SK-N-MC (cell line): ENCODE data around the gene BFSP2.

ENCODE experiments used
- DNase-seq: peaks from one replicate; pipeline ENCODE4 v3.0.0-alpha.2; 2011; ENCODE audit warnings: low read depth, low spot score
- H3K27ac ChIP-seq: fragments of 200-600 bp; sonication (generic); 2 replicates; pipeline ENCODE4 v1.5.1; 2016; ENCODE audit warnings: mixed run types
- H3K36me3 ChIP-seq: fragments of 200-600 bp; sonication (generic); 2 replicates; pipeline ENCODE4 v1.6.1; 2017; ENCODE audit warnings: antibody characterized with exemption, low read length, mixed read lengths; ENCODE audit not compliant: insufficient read depth
- H3K4me3 ChIP-seq: fragments of 200-600 bp; sonication (generic); 2 replicates; pipeline ENCODE4 v1.5.1; 2016
- H3K9ac ChIP-seq: fragments of 200-600 bp; sonication (generic); 2 replicates; pipeline ENCODE4 v1.8.0; 2017; ENCODE audit warnings: mixed run types, mixed read lengths; ENCODE audit not compliant: insufficient read length
- H3K9me3 ChIP-seq: fragments of 200-600 bp; sonication (generic); 2 replicates; pipeline ENCODE4 v1.6.1; 2017; ENCODE audit warnings: low read depth, mild to moderate bottlenecking, antibody characterized with exemption, low read length, moderate library complexity, mixed read lengths
- EZH2 ChIP-seq: fragments of 200-600 bp; sonication (generic); IDR thresholded peaks from one replicate; pipeline ENCODE4 v1.6.1; 2017; ENCODE audit warnings: antibody characterized with exemption
- FOXP2 ChIP-seq: optimal IDR thresholded peaks from 2 replicates; pipeline ENCODE3; 2011; ENCODE audit warnings: mild to moderate bottlenecking, moderate library complexity; ENCODE audit not compliant: insufficient read depth; ENCODE audit errors: extremely low read length, control extremely low read depth
- POLR2AphosphoS5 ChIP-seq: IDR thresholded peaks from 2 replicates; pipeline ENCODE4 v1.6.1; 2012; ENCODE audit warnings: mild to moderate bottlenecking, low read depth, low read length, borderline replicate concordance

BFSP2 gene

DNA sequence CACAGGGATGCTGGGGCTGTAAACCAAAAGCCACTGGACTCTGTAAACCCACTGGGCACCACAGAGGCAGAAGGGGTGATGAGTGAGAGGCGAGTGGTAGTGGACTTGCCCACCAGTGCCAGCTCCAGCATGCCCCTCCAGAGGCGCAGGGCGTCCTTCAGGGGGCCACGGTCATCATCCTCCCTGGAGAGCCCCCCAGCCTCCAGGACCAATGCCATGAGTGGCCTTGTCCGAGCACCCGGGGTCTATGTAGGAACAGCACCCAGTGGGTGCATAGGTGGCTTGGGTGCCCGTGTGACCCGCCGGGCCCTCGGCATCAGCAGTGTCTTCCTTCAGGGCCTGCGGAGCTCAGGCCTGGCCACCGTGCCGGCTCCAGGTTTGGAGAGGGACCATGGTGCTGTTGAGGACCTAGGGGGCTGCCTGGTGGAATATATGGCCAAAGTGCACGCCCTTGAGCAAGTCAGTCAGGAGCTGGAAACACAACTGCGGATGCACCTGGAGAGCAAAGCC lies at the start of gene BFSP2:
BFSP2 (plus strand) TSS at position 51 of the 510 bp plus-strand sequence; CDS start at position 79, 28 bp downstream.
- H3K9me3 ChIP-seq, result no peaks in the 10 kb centered on the region
- no peaks in the 10 kb centered on the region for H3K36me3 ChIP-seq
- H3K9ac ChIP-seq, result no peak within 1 kb of the TSS
- H3K4me3 ChIP-seq, result no peak within 1 kb of the TSS
- no peak for DNase-seq
- no peak for TF ChIP-seq POLR2AphosphoS5
- no peak for TF ChIP-seq EZH2
- TF ChIP-seq FOXP2, result no peak
- no peak within 1 kb of the TSS for H3K27ac ChIP-seq

DNA sequence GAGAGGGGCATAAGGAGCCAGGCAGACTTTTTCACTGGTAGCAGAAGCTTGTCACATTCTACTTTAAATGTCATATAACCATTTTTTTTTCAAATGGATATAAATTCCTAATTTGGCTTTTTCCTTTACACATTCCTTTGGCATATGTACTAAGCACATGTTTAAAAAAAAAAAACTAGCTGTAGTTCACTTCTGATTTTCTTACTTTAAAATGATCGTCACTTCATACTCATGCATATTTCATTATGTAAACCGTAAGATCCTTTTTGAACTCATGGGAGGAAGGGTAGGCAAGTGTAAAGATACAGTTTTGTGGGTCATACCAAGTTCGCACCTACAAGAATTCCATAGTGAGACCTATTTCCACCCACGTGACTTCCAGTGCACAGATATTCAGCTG lies 45.1 kb upstream of the BFSP2 start:
- H3K9ac ChIP-seq, result no peak overlapping the region
- TF ChIP-seq FOXP2, result no peak

DNA sequence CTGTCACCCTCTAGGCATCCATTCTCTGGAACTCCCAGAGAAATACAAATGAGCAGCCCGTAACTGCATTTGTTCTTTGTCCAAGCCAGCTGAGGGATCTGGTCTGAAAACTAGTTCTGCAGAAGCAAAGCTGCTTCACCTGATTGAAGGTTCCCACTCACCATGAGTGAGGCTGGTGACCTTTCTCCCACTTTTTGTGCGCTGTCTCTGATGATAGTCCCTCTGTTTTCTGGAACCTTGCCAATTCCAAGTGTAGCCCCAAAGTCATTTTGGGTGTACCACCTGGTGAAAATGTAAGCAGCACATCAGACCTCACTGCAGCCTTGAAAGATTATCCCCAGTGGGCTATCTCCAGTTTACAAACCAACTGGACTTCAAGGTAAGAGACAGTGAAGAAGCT lies 39.4 kb upstream of the BFSP2 start:
- 0 out of 2 replicates have a peak, but pooled peaks cover 3% of the 10 kb centered on the region for H3K9me3 ChIP-seq
- no peak overlapping the region for H3K9ac ChIP-seq
- no peak overlapping the region for H3K27ac ChIP-seq
- H3K36me3 ChIP-seq, result no peaks in the 10 kb centered on the region
- TF ChIP-seq POLR2AphosphoS5, result no peak
- no peak for TF ChIP-seq FOXP2
- TF ChIP-seq EZH2, result no peak
- DNase-seq, result no peak
- no peak overlapping the region for H3K4me3 ChIP-seq

More for the DNA sequence above, 45.1 kb upstream of the BFSP2 start:
- Histone ChIP-seq H3K27ac (no peak overlapping the region), H3K4me3 (no peak overlapping the region), H3K36me3 (no peaks in the 10 kb centered on the region), H3K9me3 (0 out of 2 replicates have a peak, but pooled peaks cover 3% of the 10 kb centered on the region)
- no peak for DNase-seq

DNA sequence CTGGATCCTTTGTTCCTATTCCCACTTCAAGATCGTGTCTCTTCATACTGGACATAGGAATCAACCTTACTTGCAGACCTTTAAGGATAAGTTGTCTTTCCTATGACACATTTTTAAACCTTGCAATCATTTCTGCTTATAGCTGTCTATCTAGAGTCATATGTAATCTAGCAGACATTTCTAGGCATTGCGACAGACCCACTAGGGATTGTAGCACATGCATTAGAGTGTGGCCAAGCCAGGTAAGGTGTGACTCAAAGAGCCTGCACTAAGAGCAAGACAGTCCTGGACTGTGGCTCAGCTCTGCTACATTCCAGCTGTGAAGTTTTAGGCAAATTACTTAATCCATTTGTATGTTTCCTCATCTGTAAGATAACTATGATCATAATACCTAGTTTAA lies 38.8 kb upstream of the BFSP2 start:
- Histone ChIP-seq H3K9ac (no peak overlapping the region), H3K4me3 (no peak overlapping the region), H3K9me3 (0 out of 2 replicates have a peak, but pooled peaks cover 3% of the 10 kb centered on the region), H3K36me3 (no peaks in the 10 kb centered on the region), H3K27ac (no peak overlapping the region)
- no peak for DNase-seq
- TF ChIP-seq POLR2AphosphoS5, result no peak
- no peak for TF ChIP-seq EZH2
- no peak for TF ChIP-seq FOXP2

DNA sequence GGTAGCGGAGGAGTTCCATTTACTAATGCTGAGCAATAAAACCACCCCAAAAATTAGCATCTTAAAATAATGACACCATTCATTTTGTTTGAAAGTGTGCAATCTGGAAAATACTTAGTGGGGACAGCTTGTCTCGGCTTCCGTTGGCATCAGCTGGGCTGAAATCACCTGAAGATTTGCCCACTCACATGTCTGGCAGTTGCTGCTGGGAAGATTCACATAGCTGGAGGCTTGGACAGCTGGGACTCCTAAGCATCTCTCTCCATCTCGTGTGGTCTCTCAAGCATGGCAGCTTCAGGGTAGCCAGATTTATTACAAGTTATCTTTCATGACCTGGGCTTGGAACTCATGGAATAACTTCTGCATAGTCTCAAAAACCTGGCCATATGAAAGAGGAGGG lies 38.4 kb upstream of the BFSP2 start:
- Histone ChIP-seq H3K9me3 (0 out of 2 replicates have a peak, but pooled peaks cover 1% of the 10 kb centered on the region), H3K4me3 (no peak overlapping the region), H3K36me3 (no peaks in the 10 kb centered on the region), H3K9ac (no peak overlapping the region), H3K27ac (no peak overlapping the region)
- DNase-seq, result no peak
- TF ChIP-seq EZH2 (no peak), POLR2AphosphoS5 (no peak), FOXP2 (no peak)

DNA sequence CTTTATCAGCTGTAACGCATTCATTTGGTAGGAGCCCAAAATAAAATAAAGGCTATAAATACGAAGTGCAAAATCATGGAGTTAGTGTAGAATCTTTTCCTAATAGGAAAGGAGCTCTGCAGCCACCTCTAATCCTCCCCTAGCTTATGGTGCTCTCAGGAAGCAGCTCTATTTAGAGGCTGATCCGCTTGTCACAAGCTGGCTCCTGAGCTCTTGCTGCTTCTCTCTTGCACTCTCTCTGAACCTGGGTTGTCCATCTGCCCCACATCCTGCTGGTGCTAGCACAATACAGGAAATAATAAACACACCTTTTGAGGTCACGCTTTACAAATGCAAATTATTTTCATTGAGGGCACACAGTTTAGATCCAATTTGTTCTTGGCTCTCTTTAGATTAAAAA lies 37.3 kb upstream of the BFSP2 start:
- Histone ChIP-seq H3K9ac (no peak overlapping the region), H3K36me3 (no peaks in the 10 kb centered on the region), H3K9me3 (no peaks in the 10 kb centered on the region), H3K27ac (no peak overlapping the region), H3K4me3 (no peak overlapping the region)
- no peak for DNase-seq
- TF ChIP-seq POLR2AphosphoS5 (no peak), EZH2 (no peak), FOXP2 (no peak)

GRCh38 chr3:133364704-133365103 lies 35.2 kb upstream of the BFSP2 start:
- no peak overlapping the region for H3K27ac ChIP-seq
- H3K36me3 ChIP-seq, result no peaks in the 10 kb centered on the region
- no peak overlapping the region for H3K9ac ChIP-seq
- DNase-seq, result no peak
- no peaks in the 10 kb centered on the region for H3K9me3 ChIP-seq
- no peak overlapping the region for H3K4me3 ChIP-seq
- TF ChIP-seq FOXP2 (no peak), EZH2 (no peak), POLR2AphosphoS5 (no peak)

- no peak for TF ChIP-seq FOXP2
- no peak for TF ChIP-seq POLR2AphosphoS5
- no peak for TF ChIP-seq EZH2
- no peak overlapping the region for H3K9ac ChIP-seq
Observed at GRCh38 chr3:133366921-133367320, 32.9 kb upstream of the BFSP2 start.

GRCh38 chr3:133367403-133367802 lies 32.5 kb upstream of the BFSP2 start:
- no peaks in the 10 kb centered on the region for H3K9me3 ChIP-seq
- no peak for TF ChIP-seq POLR2AphosphoS5
- H3K4me3 ChIP-seq, result no peak overlapping the region
- no peak for DNase-seq
- no peak overlapping the region for H3K9ac ChIP-seq
- H3K27ac ChIP-seq, result no peak overlapping the region
- no peaks in the 10 kb centered on the region for H3K36me3 ChIP-seq

More at GRCh38 chr3:133366921-133367320, 32.9 kb upstream of the BFSP2 start:
- DNase-seq, result no peak
- H3K9me3 ChIP-seq, result no peaks in the 10 kb centered on the region
- H3K27ac ChIP-seq, result no peak overlapping the region
- H3K36me3 ChIP-seq, result no peaks in the 10 kb centered on the region
- no peak overlapping the region for H3K4me3 ChIP-seq

DNA sequence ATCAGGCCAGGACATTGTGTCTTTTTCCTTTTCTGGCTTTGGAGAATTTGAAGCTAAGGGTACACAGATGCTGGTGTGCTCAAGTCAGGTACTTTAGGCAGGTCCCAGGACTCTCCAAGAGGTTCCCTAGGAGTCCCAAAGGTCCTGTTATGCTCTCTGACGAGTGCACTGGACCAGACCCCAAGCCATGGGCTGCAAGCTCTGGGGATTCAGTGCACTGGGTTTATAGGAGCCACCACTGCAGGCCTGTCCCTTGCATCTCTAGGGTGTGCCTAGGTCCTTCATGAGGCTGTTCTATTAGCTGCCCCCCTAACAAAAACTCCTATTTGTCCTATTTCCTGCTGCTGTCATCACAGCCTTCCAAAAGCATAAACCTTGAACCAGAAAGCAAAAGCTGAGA lies 31.9 kb upstream of the BFSP2 start:
- Histone ChIP-seq H3K9me3 (no peaks in the 10 kb centered on the region), H3K27ac (no peak overlapping the region), H3K36me3 (no peaks in the 10 kb centered on the region), H3K4me3 (no peak overlapping the region), H3K9ac (no peak overlapping the region)
- no peak for TF ChIP-seq POLR2AphosphoS5
- TF ChIP-seq FOXP2, result no peak
- TF ChIP-seq EZH2, result no peak
- DNase-seq, result no peak
